ENCODE data around the gene TMC1. TPM values are rescaled to one million over a fixed set of nuclear protein-coding genes. Genes with fewer than 3 reads are reported as not detected.

TMC1 gene
- total RNA-seq, 2 experiments from 2014 or later = not detected

GRCh38 chr9:72875221-72875620, 353.8 kb downstream of the TMC1 start:
- Mint-ChIP-seq H3K36me3 (ENCODE audit: low read depth) (no peaks in the 10 kb centered on the region), H3K27ac (no peak overlapping the region), H3K4me1 (no peaks in the 10 kb centered on the region), H3K27me3 (peaks cover 2% of the 10 kb centered on the region), H3K4me3 (no peak overlapping the region), H3K9me3 (no peaks in the 10 kb centered on the region)
- CTCF ChIA-PET = no interaction called here
- DNase-seq = no peak
- POLR2A ChIA-PET = no interaction called here

GRCh38 chr9:72880821-72881220, 359.4 kb downstream of the TMC1 start:
- no peak overlapping the region for H3K27ac Mint-ChIP-seq
- no peaks in the 10 kb centered on the region for H3K9me3 Mint-ChIP-seq
- DNase-seq = no peak
- no peaks in the 10 kb centered on the region for H3K36me3 Mint-ChIP-seq (ENCODE audit: low read depth)
- CTCF ChIA-PET = no interaction called here
- POLR2A ChIA-PET = no interaction called here
- no peaks in the 10 kb centered on the region for H3K4me1 Mint-ChIP-seq
- peaks cover 1% of the 10 kb centered on the region for H3K27me3 Mint-ChIP-seq
- H3K4me3 Mint-ChIP-seq = no peak overlapping the region

- no peaks in the 10 kb centered on the region for H3K9me3 Mint-ChIP-seq
- no peak overlapping the region for H3K4me3 Mint-ChIP-seq
- H3K27ac Mint-ChIP-seq = no peak overlapping the region
- CTCF ChIA-PET = no interaction called here
- H3K36me3 Mint-ChIP-seq (ENCODE audit: low read depth) = no peaks in the 10 kb centered on the region
- H3K4me1 Mint-ChIP-seq = no peaks in the 10 kb centered on the region
- peaks cover 1% of the 10 kb centered on the region for H3K27me3 Mint-ChIP-seq
- no peak for DNase-seq
- POLR2A ChIA-PET = no interaction called here
Measured at GRCh38 chr9:72882117-72882775, 360.8 kb downstream of the TMC1 start.

GRCh38 chr9:72883875-72884274, 362.5 kb downstream of the TMC1 start:
- no peaks in the 10 kb centered on the region for H3K36me3 Mint-ChIP-seq (ENCODE audit: low read depth)
- H3K27me3 Mint-ChIP-seq = peaks cover 1% of the 10 kb centered on the region
- H3K4me1 Mint-ChIP-seq = no peaks in the 10 kb centered on the region
- ChIA-PET CTCF (no interaction called here), POLR2A (no interaction called here)
- H3K9me3 Mint-ChIP-seq = no peaks in the 10 kb centered on the region
- no peak overlapping the region for H3K27ac Mint-ChIP-seq
- no peak for DNase-seq
- H3K4me3 Mint-ChIP-seq = no peak overlapping the region

- POLR2A ChIA-PET = no interaction called here
- Mint-ChIP-seq H3K9me3 (no peaks in the 10 kb centered on the region), H3K27me3 (peaks cover 1% of the 10 kb centered on the region), H3K36me3 (ENCODE audit: low read depth) (no peaks in the 10 kb centered on the region), H3K4me3 (no peak overlapping the region), H3K27ac (no peak overlapping the region), H3K4me1 (no peaks in the 10 kb centered on the region)
- DNase-seq = no peak
- CTCF ChIA-PET = no interaction called here
Measured at GRCh38 chr9:72884508-72884907, 363.1 kb downstream of the TMC1 start.

Other genes starting within 250 kb of the TMC1 start
- 10 to 100 TPM; 59.8 to 80.2 TPM for gene ZFAND5, start 156.4 kb upstream of the TMC1 start, total RNA-seq

All from activated CD4-positive, alpha-beta T cell treated with anti-CD3 and anti-CD28 coated beads, Interleukin-2, amount 10 ng/mL, durations not matched to agents 7 days and 5 days (primary cell).